GM19452 (cell line): ENCODE measurements around the gene SPTBN1.

Experiments
- ATAC-seq: cut with Tn5 transposase; IDR thresholded peaks from one replicate; pipeline ENCODE4 v1.9.1; 2021; ENCODE audit not compliant: unreplicated experiment

SPTBN1 gene

DNA sequence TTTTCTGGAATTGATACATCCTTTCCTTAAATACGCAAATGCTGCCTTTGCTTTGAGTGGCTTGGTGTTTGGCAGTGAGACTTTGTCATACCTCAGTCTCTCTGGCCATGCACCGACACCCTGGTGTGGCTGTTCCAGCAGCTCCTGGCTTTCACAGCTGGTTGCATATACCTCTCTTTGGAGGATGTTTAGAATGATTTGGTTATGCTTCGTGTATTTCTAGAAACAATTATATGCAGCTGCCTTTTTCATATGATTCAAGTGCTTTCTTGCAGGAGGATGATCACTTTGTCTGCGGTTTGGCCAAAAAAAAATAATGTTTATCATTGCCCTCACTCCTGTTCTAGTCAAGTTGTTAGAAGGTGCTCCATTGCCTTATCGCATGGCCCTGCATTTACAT lies 172.3 kb downstream of the SPTBN1 start:
- ATAC-seq: no peak

- ATAC-seq: no peak
Measured at GRCh38 chr2:54628957-54629356, 172.8 kb downstream of the SPTBN1 start.

GRCh38 chr2:54629390-54629789 lies 173.3 kb downstream of the SPTBN1 start:
- no peak for ATAC-seq

DNA sequence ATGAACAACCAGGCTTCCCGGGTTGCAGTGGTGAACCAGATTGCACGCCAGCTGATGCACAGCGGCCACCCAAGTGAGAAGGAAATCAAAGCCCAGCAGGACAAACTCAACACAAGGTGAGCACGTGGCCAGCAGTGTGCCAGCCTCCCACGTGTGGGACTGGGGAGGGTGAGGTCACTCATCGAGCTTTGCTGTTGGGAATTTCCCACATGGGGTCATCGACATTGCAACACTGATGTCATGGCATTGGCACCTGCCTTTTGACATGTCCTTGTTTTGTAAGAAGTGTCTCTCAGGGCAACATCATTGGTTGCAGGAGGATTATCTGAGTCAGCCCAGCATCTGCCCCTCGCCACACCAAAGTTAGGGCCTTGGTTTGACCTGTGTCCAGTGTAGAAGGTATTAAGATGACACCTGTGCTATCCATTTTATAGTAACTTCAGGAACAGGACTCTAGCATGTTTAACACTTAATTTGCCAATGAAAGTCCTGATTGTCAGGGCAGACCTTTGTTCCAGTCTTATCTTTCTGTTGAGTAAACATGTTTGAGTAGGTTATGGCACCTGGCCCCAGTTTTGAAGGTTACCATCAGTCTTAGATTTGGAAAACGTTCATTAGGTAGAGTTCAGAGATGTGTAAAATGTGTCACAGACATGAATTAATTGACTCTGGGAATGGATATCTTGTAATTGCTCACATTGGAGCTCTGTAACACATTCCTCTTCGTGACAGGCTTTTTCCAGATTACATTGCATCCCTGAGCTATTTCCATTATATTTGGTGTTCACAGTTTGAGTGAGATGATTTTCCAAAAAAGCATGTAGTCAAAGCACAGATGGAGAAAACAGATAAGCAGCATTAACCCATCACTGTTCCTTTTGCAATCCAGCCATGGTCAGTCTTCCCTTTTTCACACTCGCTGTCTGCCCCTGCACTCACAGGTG lies 174.1 kb downstream of the SPTBN1 start:
- no peak for ATAC-seq

DNA sequence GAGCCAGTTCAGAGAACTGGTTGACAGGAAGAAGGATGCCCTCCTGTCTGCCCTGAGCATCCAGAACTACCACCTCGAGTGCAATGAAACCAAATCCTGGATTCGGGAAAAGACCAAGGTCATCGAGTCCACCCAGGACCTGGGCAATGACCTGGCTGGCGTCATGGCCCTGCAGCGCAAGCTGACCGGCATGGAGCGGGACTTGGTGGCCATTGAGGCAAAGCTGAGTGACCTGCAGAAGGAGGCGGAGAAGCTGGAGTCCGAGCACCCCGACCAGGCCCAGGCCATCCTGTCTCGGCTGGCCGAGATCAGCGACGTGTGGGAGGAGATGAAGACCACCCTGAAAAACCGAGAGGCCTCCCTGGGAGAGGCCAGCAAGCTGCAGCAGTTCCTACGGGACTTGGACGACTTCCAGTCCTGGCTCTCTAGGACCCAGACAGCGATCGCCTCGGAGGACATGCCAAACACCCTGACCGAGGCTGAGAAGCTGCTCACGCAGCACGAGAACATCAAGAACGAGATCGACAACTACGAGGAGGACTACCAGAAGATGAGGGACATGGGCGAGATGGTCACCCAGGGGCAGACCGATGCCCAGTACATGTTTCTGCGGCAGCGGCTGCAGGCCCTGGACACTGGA lies 174.9 kb downstream of the SPTBN1 start:
- ATAC-seq: no peak

- ATAC-seq: no peak
Measured at GRCh38 chr2:54631755-54632154, 175.6 kb downstream of the SPTBN1 start.

DNA sequence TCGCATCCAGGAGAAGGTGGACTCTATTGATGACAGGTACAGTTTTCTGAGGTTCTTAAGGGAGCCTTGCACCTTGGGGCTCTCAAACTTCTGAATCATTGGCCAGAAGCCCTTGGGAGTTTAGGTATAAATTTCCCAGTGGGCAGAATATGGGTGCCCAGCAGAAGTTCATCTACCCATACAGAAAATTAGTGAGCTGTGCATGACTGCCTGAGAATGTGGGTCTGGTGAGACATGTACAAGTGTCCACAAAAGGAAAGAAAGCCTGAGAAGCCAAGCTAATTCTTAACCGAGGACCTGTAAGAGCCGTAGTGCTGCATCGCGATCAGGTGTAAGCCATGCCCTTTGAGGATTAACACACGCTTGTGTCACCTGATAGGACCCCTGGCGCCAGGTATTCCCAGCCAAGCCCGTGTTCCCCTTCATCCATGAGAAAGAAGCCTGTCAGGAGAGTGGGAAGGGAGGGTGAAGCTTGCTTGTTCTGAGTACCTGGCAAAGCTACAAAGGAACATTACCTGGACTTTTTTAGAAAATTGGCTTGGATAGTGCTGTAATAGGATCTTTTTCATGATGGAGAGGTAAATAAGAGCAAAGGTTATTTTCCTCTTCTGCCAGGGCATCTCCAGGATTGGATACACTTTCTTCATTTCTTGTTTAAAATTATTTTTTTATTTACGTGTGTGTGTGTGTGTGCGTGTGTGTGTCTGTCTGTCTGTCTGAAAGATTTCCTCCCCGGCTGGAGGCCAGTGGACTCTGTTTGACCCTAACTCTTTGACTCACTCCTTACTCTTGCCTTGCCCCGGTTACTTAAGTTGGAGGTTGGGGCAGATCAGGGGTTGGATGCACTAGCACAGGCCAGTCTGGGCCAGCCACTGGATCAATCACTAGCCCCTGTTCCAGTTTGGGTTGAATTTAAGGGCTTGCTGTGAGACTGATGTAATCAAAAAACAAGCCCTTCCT lies 176.9 kb downstream of the SPTBN1 start:
- no peak for ATAC-seq

DNA sequence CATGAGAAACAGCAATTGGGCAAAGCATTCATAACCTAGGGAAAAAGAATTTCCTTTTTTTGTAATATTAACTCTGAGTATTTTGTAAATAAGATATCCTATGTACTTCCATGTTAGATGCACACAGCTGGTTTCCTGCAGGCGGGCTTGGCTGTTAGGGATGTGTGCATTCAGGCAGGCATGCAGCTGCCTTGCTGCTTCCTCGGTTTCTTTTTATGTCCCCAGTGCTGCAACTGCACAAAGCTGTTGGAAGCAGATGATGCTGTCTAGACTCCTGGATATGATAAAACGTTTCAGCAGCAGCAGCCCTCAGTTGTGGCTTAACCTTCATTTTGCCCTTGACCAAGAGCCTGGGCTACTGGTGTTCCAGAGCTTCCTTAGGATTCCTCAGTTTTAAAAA lies 177.9 kb downstream of the SPTBN1 start:
- ATAC-seq: no peak

- ATAC-seq: peak; percentile 77
Measured at GRCh38 chr2:54634564-54635511, 178.7 kb downstream of the SPTBN1 start.

DNA sequence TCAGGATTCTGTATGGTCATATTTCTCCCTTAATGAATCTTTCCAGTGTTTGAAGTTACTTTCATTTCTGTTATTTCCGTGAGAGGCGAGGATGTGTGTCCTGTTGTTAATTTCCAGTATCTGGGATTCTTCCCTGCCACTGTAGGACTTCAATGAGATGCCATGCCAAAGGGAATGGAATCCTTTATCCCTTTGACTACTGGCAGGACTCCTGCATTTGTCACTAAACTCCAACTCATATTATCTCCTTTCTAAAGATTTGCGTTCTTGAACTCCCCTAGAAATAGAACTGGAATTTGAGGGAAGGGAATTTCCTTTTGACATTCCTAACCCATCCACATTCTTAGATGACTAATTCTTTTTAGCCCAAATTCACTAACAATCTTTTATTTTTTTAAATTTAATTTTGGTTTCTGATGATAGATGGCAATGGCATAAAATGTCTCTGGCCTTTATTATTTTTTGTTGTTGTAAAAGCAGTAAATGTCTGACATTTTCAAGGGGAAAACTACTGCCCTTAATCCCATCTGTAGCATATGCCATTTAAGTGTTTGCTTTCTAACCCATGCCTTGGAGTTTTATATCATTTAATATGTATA lies 179.5 kb downstream of the SPTBN1 start:
- ATAC-seq: peak; percentile 1

GRCh38 chr2:54636415-54637139 lies 180.4 kb downstream of the SPTBN1 start:
- ATAC-seq: no peak

GRCh38 chr2:54638103-54638502 lies 182.0 kb downstream of the SPTBN1 start:
- ATAC-seq: no peak

GRCh38 chr2:54638774-54639187 lies 182.7 kb downstream of the SPTBN1 start:
- ATAC-seq: no peak

DNA sequence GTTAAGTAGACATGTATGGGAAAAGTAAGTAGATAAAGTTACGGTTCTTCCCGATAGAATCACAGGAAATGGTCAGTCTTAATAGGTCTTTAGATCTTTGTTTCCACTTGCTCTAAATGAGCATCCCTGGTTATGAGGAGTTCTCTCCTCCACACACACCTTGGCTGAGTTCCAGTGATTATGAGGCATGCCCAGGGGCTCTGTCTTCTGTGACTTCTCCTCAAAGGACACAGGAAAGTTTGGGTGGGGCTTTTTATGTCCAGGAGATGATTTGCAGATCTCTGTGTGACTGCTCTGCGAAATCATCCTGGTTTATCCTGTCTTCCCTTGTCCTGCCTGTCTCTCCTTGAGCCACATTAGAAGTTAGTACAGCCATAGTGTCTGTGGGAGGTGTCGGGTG lies 183.5 kb downstream of the SPTBN1 start:
- ATAC-seq: no peak

DNA sequence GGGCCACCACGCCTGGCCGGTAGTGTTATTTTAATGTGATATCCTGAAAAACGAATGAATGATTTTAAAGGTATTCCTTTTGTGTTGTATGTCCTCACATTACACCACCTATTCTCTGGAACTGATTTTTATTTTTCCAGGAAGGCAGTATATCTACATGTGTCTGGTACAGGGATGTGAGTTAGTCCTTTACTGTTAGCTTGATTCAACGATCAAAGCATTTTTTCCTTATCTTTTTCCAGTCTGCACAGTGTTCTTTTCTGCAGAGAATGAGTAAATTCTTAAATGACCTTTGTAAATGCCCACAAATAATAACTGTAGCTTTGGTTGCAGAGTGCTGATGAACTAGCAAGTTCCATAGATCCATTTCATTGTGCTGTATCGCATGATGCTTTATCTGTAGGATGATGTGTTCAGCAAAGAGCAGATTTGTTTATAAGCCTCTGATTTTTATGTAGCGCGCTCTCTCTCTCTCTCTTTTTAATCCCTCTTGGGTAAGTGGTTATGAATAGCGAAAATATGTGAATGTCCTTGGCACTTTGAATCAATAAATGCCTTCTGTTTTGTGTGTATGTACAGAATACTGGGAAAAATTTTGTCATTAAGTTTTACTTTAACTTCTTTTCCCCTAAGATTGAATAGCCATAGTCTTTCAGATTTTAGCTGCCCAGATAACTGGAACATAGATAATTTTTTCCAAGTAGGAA lies 184.9 kb downstream of the SPTBN1 start:
- no peak for ATAC-seq

GRCh38 chr2:54641988-54642387 lies 185.9 kb downstream of the SPTBN1 start:
- no peak for ATAC-seq

- no peak for ATAC-seq
Measured at GRCh38 chr2:54642677-54643430, 186.7 kb downstream of the SPTBN1 start.

DNA sequence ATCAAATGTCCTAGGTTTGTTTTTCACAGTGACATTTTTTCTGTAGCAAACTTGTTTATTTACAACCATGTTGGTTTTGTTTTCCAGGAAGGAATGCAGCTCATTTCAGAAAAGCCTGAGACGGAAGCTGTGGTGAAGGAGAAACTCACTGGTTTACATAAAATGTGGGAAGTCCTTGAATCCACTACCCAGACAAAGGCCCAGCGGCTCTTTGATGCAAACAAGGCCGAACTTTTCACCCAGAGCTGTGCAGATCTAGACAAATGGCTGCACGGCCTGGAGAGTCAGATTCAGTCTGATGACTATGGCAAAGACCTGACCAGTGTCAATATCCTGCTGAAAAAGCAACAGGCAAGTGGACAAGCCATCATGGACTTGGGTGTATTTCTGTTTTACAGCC lies 188.1 kb downstream of the SPTBN1 start:
- no peak for ATAC-seq
